IMR-90 (cell line): ENCODE results near the gene HHATL. TPM values are rescaled to one million over a fixed set of nuclear protein-coding genes. Genes with fewer than 3 reads are reported as not detected.

Source experiments
- ATAC-seq: fragments of 200-7000 bp; cut with Tn5 transposase; 2 replicates; pipeline ENCODE4 v1.9.1; 2020; ENCODE audit warnings: low read depth, mild to moderate bottlenecking, moderate library complexity
- BruUV-seq: library from RNA; stranded (reverse); fragments of 400-500 nt; replicated peaks from 2 replicates; lab custom pipeline; 2021; lab: Mats Ljungman, UMichigan
- CTCF ChIA-PET: fragments of 300-600 bp; formaldehyde crosslinking; extraction: SDS; loops from one replicate; lab custom pipeline; 2021; ENCODE audit warnings: antibody characterized with exemption; lab: Yijun Ruan, JAX
- POLR2A ChIA-PET: fragments of 300-600 bp; sonication (Branson Sonifier 250); formaldehyde crosslinking; loops from one replicate; lab custom pipeline; 2022; ENCODE audit warnings: antibody characterized with exemption; ENCODE audit not compliant: unreplicated experiment; lab: Charles Lee
- DNase-seq: peaks from one replicate; pipeline ENCODE4 v3.0.0; 2013
- H2AFZ ChIP-seq: replicated peaks from 2 replicates; pipeline ENCODE3; 2013; ENCODE audit warnings: low read length, mild to moderate bottlenecking; ENCODE audit not compliant: poor library complexity
- H2AK5ac ChIP-seq: 2 replicates; pipeline ENCODE4 v1.6.1; 2013; ENCODE audit warnings: low read depth, low read length, inconsistent platforms
- H2AK9ac ChIP-seq: replicated peaks from 2 replicates; pipeline ENCODE3; 2013; ENCODE audit warnings: mild to moderate bottlenecking, low read depth, low read length, moderate library complexity; ENCODE audit not compliant: poor library complexity
- H2BK120ac ChIP-seq: 2 replicates; pipeline ENCODE4 v1.6.1; 2013; ENCODE audit warnings: low read depth, low read length, inconsistent platforms
- H2BK15ac ChIP-seq: 3 replicates; pipeline ENCODE4 v1.6.1; 2013; ENCODE audit warnings: low read depth, low read length, inconsistent platforms
- H2BK20ac ChIP-seq: 2 replicates; pipeline ENCODE4 v1.6.1; 2013; ENCODE audit warnings: low read depth, mild to moderate bottlenecking, inconsistent platforms, low read length, moderate library complexity
- H2BK5ac ChIP-seq: 2 replicates; pipeline ENCODE4 v1.6.1; 2013; ENCODE audit warnings: mild to moderate bottlenecking, low read depth, low read length, inconsistent platforms; ENCODE audit not compliant: poor library complexity, severe bottlenecking
- H3K14ac ChIP-seq: replicated peaks from 2 replicates; pipeline ENCODE4 v1.6.1; 2013; ENCODE audit warnings: low read depth, low read length, inconsistent platforms
- H3K18ac ChIP-seq: 2 replicates; pipeline ENCODE4 v1.6.1; 2013; ENCODE audit warnings: low read depth, low read length, control low read depth
- H3K23ac ChIP-seq: 2 replicates; pipeline ENCODE4 v1.6.1; 2013; ENCODE audit warnings: low read depth, low read length, inconsistent platforms
- H3K27ac ChIP-seq: 2 replicates; pipeline ENCODE4 v1.5.1; 2013; ENCODE audit warnings: mild to moderate bottlenecking, control low read depth, low read length; ENCODE audit not compliant: insufficient read depth
- H3K27me3 ChIP-seq: 2 replicates; pipeline ENCODE4 v1.6.1; 2013; ENCODE audit warnings: low read length; ENCODE audit not compliant: control insufficient read depth, insufficient read depth
- H3K36me3 ChIP-seq: 2 replicates; pipeline ENCODE4 v1.6.1; 2013; ENCODE audit warnings: low read length, mixed read lengths; ENCODE audit not compliant: control insufficient read depth, insufficient read depth
- H3K4ac ChIP-seq: 2 replicates; pipeline ENCODE4 v1.6.1; 2013; ENCODE audit warnings: low read depth, low read length, inconsistent platforms
- H3K4me1 ChIP-seq: 2 replicates; pipeline ENCODE4 v1.6.1; 2013; ENCODE audit warnings: low read length, mixed read lengths; ENCODE audit not compliant: control insufficient read depth, insufficient read depth
- H3K4me2 ChIP-seq: 2 replicates; pipeline ENCODE4 v1.6.1; 2013; ENCODE audit warnings: low read depth, mild to moderate bottlenecking, control low read depth, low read length, moderate library complexity
- H3K4me3 ChIP-seq: 2 replicates; pipeline ENCODE4 v1.5.1; 2013; ENCODE audit warnings: low read depth, mild to moderate bottlenecking, control low read depth, low read length, moderate library complexity; ENCODE audit not compliant: insufficient read depth
- H3K56ac ChIP-seq: 2 replicates; pipeline ENCODE4 v1.6.1; 2013; ENCODE audit warnings: low read length, inconsistent platforms; ENCODE audit not compliant: insufficient read depth; ENCODE audit errors: extremely low read depth
- H3K79me1 ChIP-seq, 2 experiments: 2 replicates each; pipeline ENCODE4 v1.6.1; 2013; ENCODE audit warnings: low read length in 2 of 2, inconsistent platforms in 1 of 2, low read depth in 1 of 2
- H3K9ac ChIP-seq: 2 replicates; pipeline ENCODE4 v1.6.1; 2013; ENCODE audit warnings: low read depth, low read length, control low read depth
- H3K9me1 ChIP-seq: 2 replicates; pipeline ENCODE4 v1.6.1; 2013; ENCODE audit warnings: low read length, inconsistent platforms; ENCODE audit not compliant: insufficient read depth
- H3K9me3 ChIP-seq: 2 replicates; pipeline ENCODE4 v1.6.1; 2013; ENCODE audit warnings: low read length; ENCODE audit not compliant: control insufficient read depth, insufficient read depth
- H4K20me1 ChIP-seq: 2 replicates; pipeline ENCODE4 v1.6.1; 2013; ENCODE audit warnings: low read length, inconsistent platforms; ENCODE audit not compliant: insufficient read depth
- H4K5ac ChIP-seq: 2 replicates; pipeline ENCODE4 v1.6.1; 2013; ENCODE audit warnings: mild to moderate bottlenecking, low read depth, low read length, control low read depth
- H4K8ac ChIP-seq, 2 experiments: 2 replicates each; pipeline ENCODE4 v1.6.1; 2013; ENCODE audit warnings: low read depth in 2 of 2, low read length in 2 of 2, control low read depth in 1 of 2, inconsistent platforms in 1 of 2
- H4K91ac ChIP-seq: 2 replicates; pipeline ENCODE4 v1.6.1; 2013; ENCODE audit warnings: low read depth, low read length, inconsistent platforms; ENCODE audit not compliant: insufficient read depth
- BHLHE40 ChIP-seq: fragments of 150-350 bp; IDR thresholded peaks from 2 replicates; pipeline ENCODE4 v1.6.1; 2016; ENCODE audit warnings: mild to moderate bottlenecking, low read depth, low read length
- CEBPB ChIP-seq: IDR thresholded peaks from 2 replicates; pipeline ENCODE4 v1.6.1; 2012; ENCODE audit warnings: low read depth, low read length, improper control_type of control experiment
- CHD1 ChIP-seq: IDR thresholded peaks from 2 replicates; pipeline ENCODE4 v1.6.1; 2012; ENCODE audit warnings: low read depth, low read length, improper control_type of control experiment
- FOS ChIP-seq: fragments of 150-350 bp; IDR thresholded peaks from 2 replicates; pipeline ENCODE4 v1.6.1; 2016; ENCODE audit warnings: low read depth, low read length
- MAFK ChIP-seq: IDR thresholded peaks from 2 replicates; pipeline ENCODE4 v1.6.1; 2012; ENCODE audit warnings: low read depth, low read length, improper control_type of control experiment
- MAZ ChIP-seq: IDR thresholded peaks from 2 replicates; pipeline ENCODE4 v1.6.1; 2012; ENCODE audit warnings: low read depth, mild to moderate bottlenecking, low read length, improper control_type of control experiment, moderate library complexity, borderline replicate concordance
- MXI1 ChIP-seq: IDR thresholded peaks from 2 replicates; pipeline ENCODE4 v1.6.1; 2012; ENCODE audit warnings: low read depth, mild to moderate bottlenecking, low read length, moderate library complexity, borderline replicate concordance
- NFE2L2 ChIP-seq: fragments of 150-350 bp; IDR thresholded peaks from 2 replicates; pipeline ENCODE4 v1.6.1; 2016; ENCODE audit warnings: low read depth, mild to moderate bottlenecking, low read length
- POLR2A ChIP-seq: IDR thresholded peaks from 2 replicates; pipeline ENCODE4 v1.6.1; 2012; ENCODE audit warnings: mild to moderate bottlenecking, low read depth, low read length
- RAD21 ChIP-seq: IDR thresholded peaks from 2 replicates; pipeline ENCODE4 v1.6.1; 2012; ENCODE audit warnings: low read length, improper control_type of control experiment
- RCOR1 ChIP-seq: IDR thresholded peaks from 2 replicates; pipeline ENCODE4 v1.6.1; 2012; ENCODE audit warnings: mild to moderate bottlenecking, low read length, improper control_type of control experiment; ENCODE audit not compliant: insufficient replicate concordance
- RFX5 ChIP-seq: IDR thresholded peaks from 2 replicates; pipeline ENCODE4 v1.8.0; 2012; ENCODE audit warnings: low read depth, mild to moderate bottlenecking, low read length, moderate library complexity
- SMC3 ChIP-seq: fragments of 150-350 bp; IDR thresholded peaks from 2 replicates; pipeline ENCODE4 v1.6.1; 2016; ENCODE audit warnings: low read depth, mild to moderate bottlenecking, antibody characterized with exemption, low read length, moderate library complexity
- WGBS, 2 experiments: methylation state at CpG; one replicate each; pipeline versions ENCODE4 v1.1.5 to v1.1.7; 2013; ENCODE audit warnings: missing lambda C conversion rate in 2 of 2; ENCODE audit not compliant: insufficient read length in 1 of 2; ENCODE audit errors: extremely low coverage in 2 of 2; 5-methylcytosine and 5-hydroxymethylcytosine counted together
- dilution Hi-C: fragments of 300-500 bp; cut with HindIII; formaldehyde crosslinking; loops from one replicate; pipeline ENCODE4 v1.14.3; 2018; ENCODE audit warnings: low sequenced_read_pairs; ENCODE audit not compliant: unreplicated experiment
- in situ Hi-C: fragments of 300-500 bp; cut with MboI; formaldehyde crosslinking; loops from 3 replicates; pipeline ENCODE4 v1.14.3; 2019; ENCODE audit warnings: low sequenced_read_pairs, inconsistent platforms, mixed read lengths
- intact Hi-C: fragments of 100-400 bp; cut with micrococcal nuclease; formaldehyde crosslinking; loops from 2 replicates; pipeline ENCODE4 v1.10.0; 2022
- polyA plus RNA-seq, 3 experiments: library from polyadenylated mRNA; depleted of rRNA; stranded (reverse); fragments of >200 nt; gene quantifications; 2 replicates each; pipeline ENCODE4 v1.2.3, GENCODE V29; 2012; ENCODE audit warnings: low replicate concordance in 1 of 3
- total RNA-seq: library from RNA; depleted of rRNA; stranded (reverse); fragments of >200 nt; gene quantifications from 2 replicates; pipeline ENCODE4 v1.2.3, GENCODE V29; 2012
- TF ChIP-seq, protein P1 (sequence below): conservative IDR thresholded peaks from 2 replicates; pipeline ENCODE4 v1.5.1; 2012; ENCODE audit warnings: mild to moderate bottlenecking, low read depth, low read length, improper control_type of control experiment
- TF ChIP-seq, protein P2 (sequence below): fragments of 150-350 bp; IDR thresholded peaks from 2 replicates; pipeline ENCODE4 v1.6.1; 2016; ENCODE audit warnings: low read depth, mild to moderate bottlenecking, low read length, moderate library complexity, borderline replicate concordance
- TF ChIP-seq, protein P3 (sequence below): fragments of 150-350 bp; IDR thresholded peaks from 2 replicates; pipeline ENCODE4 v1.6.1; 2017; ENCODE audit warnings: mild to moderate bottlenecking, antibody characterized with exemption, low read length, low read depth

HHATL gene
- total and polyA plus RNA-seq, 2 of the 4 experiments (the other 2 are of a cell fraction), result not detected

DNA sequence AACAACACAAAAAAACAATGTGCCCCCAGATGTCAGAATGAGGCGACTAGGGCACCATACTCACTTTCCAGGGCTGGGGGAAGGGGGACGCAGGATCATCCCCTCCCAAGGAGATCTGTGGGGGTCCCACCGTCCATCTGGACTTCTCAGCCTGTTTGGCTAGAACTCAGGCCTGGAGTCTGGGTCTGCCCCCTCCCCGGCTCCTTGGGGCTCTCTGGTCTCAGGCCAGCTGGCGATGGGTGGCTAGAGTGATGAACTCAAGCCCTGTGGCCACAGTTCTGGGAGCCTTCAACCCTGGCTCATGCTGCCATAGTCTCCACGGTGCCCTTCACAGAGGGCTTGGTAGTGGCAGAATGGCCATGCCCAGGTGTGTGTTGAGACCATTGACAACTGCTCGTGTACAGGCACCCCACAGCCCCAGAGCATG lies 35.5 kb downstream of the HHATL start:
- Histone ChIP-seq H3K9ac (no peak overlapping the region), H3K14ac (no peak overlapping the region), H4K8ac (no peak overlapping the region), H2BK120ac (no peak overlapping the region), H4K20me1 (no peaks in the 10 kb centered on the region; the same call in 1 of the 2 replicates), H4K91ac (no peak overlapping the region), H4K5ac (no peak overlapping the region), H3K18ac (no peak overlapping the region), H3K4me2 (no peak overlapping the region), H2AFZ (peak overlapping the region; percentile 46), H3K9me1 (peaks cover 3% of the 10 kb centered on the region; the same call in 1 of the 2 replicates), H3K56ac (no peak overlapping the region), H2BK15ac (no peak overlapping the region), H3K4me1 (no peaks in the 10 kb centered on the region; the same call in 1 of the 2 replicates), H3K27ac (no peak overlapping the region), H2AK9ac (peak overlapping the region; percentile 28), H2BK20ac (no peak overlapping the region), H3K9me3 (peaks cover 3% of the 10 kb centered on the region), H3K4ac (no peak overlapping the region), H2BK5ac (no peak overlapping the region), H3K23ac (no peak overlapping the region), H3K27me3 (peaks cover 7% of the 10 kb centered on the region; the same call in 1 of the 2 replicates), H3K79me1 (no peaks in the 10 kb centered on the region), H2AK5ac (no peak overlapping the region), H3K36me3 (no peaks in the 10 kb centered on the region), H3K4me3 (no peak overlapping the region)
- ATAC-seq (no peak), DNase-seq (no peak)
- 100% methylated on average over 1 of the region's 7 CpGs; no CpG with 5 or more reads in 1 of the 2 experiments for WGBS, 2 experiments
- ChIA-PET POLR2A (no interaction called here), CTCF (interaction anchor here (1.0 kb wide), 1 partner anchor 14 kb away, joined by 4 read pairs; the partner anchor contains the start of gene ZBTB47)
- in situ Hi-C loops, result no loop called here
- TF ChIP-seq BHLHE40, result no peak
- TF ChIP-seq, protein P1, sequence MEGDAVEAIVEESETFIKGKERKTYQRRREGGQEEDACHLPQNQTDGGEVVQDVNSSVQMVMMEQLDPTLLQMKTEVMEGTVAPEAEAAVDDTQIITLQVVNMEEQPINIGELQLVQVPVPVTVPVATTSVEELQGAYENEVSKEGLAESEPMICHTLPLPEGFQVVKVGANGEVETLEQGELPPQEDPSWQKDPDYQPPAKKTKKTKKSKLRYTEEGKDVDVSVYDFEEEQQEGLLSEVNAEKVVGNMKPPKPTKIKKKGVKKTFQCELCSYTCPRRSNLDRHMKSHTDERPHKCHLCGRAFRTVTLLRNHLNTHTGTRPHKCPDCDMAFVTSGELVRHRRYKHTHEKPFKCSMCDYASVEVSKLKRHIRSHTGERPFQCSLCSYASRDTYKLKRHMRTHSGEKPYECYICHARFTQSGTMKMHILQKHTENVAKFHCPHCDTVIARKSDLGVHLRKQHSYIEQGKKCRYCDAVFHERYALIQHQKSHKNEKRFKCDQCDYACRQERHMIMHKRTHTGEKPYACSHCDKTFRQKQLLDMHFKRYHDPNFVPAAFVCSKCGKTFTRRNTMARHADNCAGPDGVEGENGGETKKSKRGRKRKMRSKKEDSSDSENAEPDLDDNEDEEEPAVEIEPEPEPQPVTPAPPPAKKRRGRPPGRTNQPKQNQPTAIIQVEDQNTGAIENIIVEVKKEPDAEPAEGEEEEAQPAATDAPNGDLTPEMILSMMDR, result no peak
- no peak for TF ChIP-seq CHD1
- TF ChIP-seq RFX5, result no peak
- no peak for TF ChIP-seq POLR2A
- TF ChIP-seq SMC3, result no peak
- TF ChIP-seq RAD21, result no peak
- no peak for TF ChIP-seq CEBPB
- TF ChIP-seq, protein P2, sequence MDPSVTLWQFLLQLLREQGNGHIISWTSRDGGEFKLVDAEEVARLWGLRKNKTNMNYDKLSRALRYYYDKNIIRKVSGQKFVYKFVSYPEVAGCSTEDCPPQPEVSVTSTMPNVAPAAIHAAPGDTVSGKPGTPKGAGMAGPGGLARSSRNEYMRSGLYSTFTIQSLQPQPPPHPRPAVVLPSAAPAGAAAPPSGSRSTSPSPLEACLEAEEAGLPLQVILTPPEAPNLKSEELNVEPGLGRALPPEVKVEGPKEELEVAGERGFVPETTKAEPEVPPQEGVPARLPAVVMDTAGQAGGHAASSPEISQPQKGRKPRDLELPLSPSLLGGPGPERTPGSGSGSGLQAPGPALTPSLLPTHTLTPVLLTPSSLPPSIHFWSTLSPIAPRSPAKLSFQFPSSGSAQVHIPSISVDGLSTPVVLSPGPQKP, result no peak
- no peak for TF ChIP-seq MXI1
- TF ChIP-seq, protein P3, sequence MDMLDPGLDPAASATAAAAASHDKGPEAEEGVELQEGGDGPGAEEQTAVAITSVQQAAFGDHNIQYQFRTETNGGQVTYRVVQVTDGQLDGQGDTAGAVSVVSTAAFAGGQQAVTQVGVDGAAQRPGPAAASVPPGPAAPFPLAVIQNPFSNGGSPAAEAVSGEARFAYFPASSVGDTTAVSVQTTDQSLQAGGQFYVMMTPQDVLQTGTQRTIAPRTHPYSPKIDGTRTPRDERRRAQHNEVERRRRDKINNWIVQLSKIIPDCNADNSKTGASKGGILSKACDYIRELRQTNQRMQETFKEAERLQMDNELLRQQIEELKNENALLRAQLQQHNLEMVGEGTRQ, result no peak
- no peak for TF ChIP-seq MAFK
- no peak for TF ChIP-seq NFE2L2
- no peak for TF ChIP-seq MAZ
- TF ChIP-seq FOS, result no peak
- no peak for TF ChIP-seq RCOR1
- BruUV-seq, result no TSS peak
- intact Hi-C loops, result no loop called here
- dilution Hi-C loops, result no loop called here
